HG03354 (cell line): Measurements from ENCODE around the gene UNC13D.

Source experiments
- ATAC-seq: cut with Tn5 transposase; IDR thresholded peaks from one replicate; pipeline ENCODE4 v1.9.1; 2021; ENCODE audit warnings: mild to moderate bottlenecking; ENCODE audit not compliant: unreplicated experiment, poor library complexity, severe bottlenecking

UNC13D gene

GRCh38 chr17:75838410-75838809 is 5.8 kb downstream of the UNC13D start:
- no peak for ATAC-seq

- ATAC-seq: no peak
Measured at GRCh38 chr17:75837899-75838298, 6.3 kb downstream of the UNC13D start.

DNA sequence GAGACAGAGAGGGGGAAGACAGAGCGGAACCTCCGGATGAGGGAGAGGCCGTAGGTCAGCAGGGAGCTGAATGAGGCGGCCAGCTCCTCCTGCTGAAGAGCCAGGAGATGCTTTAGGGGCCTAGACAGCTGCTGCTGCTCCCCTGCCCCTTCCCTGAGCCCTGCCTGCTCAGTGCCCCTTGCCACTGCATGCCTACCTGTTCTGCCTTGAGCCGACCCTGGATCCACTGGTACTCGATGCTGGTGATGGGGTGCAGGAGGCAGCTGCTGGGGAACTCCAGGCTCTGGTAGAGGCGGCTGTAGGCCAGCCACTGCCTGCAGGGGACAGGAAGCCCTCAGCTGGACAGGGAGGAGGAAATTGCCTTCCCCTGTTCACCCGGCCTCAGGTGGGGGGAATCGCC is 7.6 kb downstream of the UNC13D start:
- no peak for ATAC-seq

DNA sequence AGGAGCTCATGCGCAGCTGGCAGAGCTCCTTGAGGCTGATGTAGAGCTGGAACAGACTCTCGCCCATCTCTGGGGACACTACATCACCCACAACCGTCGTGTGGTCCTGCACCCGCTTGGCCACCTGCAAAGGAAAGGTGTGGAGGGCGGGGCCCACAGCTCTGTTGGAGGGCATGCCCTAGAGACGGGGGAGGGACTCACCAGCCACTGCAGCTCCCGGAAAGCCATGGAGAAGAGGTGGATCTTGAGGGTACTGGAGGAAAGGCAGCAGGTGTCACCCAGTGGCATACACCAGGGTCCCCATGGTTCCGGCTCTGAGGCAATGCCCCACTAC is 8.6 kb downstream of the UNC13D start:
- ATAC-seq: no peak

DNA sequence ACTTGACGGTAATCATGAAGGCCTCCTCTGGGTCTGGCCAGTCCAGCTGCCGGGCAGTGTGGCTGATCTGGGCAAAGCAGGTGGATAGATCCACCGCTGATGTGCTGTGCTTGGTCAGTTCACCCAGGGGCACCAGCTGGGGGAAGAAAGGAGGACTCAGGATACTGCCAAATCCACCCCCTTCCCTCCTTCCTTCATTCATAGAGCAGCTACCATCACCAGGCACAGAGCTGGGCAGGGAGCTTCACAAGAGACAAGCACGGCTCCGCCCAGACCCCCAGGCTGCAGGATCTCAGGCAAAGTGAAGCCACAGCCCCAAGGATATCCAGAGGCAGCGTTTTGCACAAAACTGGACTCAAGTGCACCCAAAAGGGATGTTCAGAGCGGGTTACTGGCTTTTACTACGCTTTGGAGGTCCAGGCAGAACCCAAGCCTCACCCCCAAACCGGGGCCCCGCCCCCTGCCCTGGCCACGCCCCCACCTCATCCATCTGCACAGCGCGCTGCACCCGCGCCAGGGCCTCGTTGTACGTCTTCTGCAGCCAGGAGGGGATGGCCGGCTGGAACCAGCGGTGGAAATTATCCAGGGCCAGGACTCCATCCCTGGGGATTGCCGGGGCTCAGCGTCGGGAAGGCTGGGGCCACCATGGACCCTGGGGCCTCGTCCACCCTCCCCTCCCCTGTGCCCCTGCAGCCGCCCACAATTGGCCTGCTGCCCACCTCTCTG is 9.1 kb downstream of the UNC13D start:
- ATAC-seq: no peak

DNA sequence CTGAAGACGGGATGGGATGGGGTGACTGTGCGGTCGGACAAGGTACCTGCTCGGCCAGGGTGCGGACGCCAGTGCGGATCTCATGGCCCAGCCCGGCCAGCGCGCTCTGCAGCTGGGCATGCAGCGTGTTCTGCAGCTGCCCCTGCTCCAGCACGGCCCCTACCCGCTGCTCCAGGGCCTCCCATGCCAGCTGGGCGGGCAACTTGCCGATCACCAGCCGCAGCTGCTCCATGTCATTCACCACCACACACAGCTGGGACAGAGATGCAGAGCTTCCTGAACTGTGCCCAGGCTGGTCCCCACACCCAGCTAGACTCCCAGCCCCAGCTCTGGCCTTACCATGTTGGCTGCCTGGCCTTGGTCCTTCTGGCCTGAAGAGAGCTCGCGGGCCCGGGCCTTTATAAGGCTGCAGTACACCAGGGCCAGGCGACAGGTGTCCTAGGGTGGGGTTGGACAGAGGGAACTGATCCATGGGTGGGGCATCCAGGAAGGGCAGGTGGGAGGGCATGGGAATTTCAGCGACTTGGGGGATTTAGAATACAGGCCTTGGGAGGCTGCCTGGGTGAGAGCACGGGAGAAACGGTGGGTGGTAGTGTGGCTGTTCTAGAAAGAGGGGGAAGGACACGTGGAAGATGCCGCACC is 9.8 kb downstream of the UNC13D start:
- ATAC-seq: no peak

GRCh38 chr17:75832652-75833400 is 11.4 kb downstream of the UNC13D start:
- no peak for ATAC-seq

- ATAC-seq: no peak
Measured at GRCh38 chr17:75832164-75832651, 12.0 kb downstream of the UNC13D start.

- ATAC-seq: no peak
Measured at GRCh38 chr17:75831032-75831571, 13.1 kb downstream of the UNC13D start.

DNA sequence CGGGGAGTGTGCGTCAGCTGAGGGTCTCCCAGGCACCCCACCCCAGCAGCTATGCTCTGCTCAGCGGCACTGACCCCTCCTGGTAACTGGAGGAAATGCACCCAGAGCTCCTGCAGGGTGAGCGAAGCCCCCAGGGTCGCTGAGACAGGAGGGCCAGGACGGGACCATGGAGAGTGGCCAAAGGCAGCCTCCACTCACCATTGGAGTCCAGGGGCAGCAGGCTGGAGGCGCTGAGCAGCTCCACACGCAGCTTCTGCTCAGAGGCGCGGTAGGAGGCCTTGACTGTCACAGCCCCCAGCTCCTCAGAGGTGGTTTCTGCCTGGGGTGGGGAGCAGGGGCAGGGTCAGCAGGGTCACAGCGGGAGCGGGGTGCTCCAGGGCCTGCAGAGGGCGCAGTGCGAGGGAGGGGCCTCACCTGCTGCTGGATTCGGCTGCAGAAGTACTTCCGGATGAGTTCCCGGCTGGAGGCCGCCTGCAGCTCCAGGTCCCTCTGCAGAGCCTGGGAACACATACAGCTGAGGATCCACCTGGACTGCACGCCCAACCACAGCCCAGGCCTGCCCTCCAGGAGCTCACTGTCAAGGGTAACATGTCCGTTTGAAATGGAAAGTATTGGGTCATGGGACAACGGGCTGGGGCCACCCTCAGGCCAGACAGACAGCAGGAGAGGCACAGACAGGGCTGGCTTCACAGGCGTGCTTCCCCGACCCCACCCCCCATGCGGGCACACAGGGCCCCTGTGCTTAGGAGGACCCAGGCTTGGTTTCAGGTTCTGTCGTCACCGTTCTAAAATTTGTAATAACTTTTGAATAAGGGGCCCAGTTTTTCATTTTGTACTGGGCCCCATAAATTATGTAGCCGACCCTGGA is 13.8 kb downstream of the UNC13D start:
- no peak for ATAC-seq

GRCh38 chr17:75829747-75830146 is 14.5 kb downstream of the UNC13D start:
- ATAC-seq: no peak

GRCh38 chr17:75828741-75829140 is 15.5 kb downstream of the UNC13D start:
- ATAC-seq: no peak

DNA sequence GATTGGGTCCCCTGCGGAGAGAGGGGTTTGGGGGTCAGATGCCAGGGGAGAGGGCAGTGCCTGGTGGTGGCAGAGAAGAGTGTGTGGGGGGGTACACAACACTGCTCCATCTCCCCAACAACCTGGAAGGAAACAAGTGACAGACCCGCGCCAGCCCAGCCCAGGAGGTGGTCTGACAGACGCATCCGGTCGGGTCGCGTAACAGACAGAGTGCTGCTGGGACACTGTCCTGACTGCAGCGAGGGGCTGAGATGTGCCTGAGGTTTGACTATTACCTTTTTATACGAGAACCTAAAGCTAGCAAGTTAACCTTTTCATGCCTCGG is 16.2 kb downstream of the UNC13D start:
- peak; percentile 32 for ATAC-seq

- peak; percentile 56 for ATAC-seq
Measured at GRCh38 chr17:75827308-75828075, 16.7 kb downstream of the UNC13D start.

DNA sequence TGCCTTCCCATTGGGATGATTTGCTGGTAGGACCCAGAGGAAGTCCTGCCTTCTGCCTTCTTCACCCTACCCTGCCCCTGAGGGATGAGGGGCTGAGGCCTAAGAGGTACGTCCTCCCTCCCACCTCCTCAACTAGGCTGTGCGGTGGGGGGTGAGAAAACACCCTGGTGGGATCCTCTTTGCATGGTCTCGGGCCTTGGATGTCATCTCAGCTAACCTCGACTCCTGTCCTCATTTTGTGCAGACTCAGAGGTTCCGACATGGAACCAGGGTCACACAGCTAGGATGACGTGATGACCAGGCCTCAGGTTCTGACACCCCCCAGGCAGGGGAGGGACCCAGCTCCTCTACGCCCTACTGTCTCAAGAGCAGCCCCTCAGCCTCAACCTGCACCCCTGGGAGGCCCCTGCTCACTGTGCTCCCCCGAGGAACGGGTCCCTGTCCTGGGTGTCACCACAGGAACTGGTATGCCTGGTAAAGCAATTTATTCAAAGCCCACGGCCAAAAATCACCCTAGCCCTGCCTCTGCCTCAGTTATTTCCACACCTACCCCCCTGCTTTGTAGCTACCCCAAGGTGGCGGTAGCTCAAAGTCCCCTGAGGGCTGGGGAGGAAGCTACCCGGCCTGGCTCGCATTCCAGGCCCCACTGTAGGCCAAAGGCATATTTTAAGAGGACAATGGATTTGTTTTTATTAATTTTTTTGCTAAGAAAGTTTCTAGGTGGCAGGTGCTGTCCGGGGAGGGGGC is 17.5 kb downstream of the UNC13D start:
- no peak for ATAC-seq

- no peak for ATAC-seq
Measured at GRCh38 chr17:75825748-75826370, 18.3 kb downstream of the UNC13D start.

DNA sequence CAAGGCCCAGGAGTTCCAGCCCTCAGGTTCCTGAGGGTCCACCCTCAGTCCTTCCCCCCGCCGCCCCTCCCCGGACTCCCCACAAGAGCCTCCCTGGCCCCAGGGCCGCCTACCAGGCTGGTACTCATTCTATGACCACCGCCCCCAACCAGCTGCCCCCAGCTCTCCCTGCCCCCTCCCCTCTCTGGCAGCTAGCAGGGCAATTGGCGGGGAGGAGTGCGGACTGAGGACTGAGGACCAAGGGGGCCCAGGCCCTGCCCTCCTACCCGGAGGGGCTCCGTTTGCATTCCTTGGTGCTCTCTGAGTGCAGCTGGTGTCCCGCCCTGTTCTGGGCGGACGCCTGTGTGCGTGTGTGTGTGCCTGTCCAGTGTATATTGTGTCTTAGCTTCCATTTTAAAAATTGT is 19.1 kb downstream of the UNC13D start:
- ATAC-seq: no peak

- no peak for ATAC-seq
Measured at GRCh38 chr17:75824666-75825065, 19.5 kb downstream of the UNC13D start.
